ENCODE data around the gene ESYT2. TPM values are rescaled to one million over a fixed set of nuclear protein-coding genes. Genes with fewer than 3 reads are reported as not detected.

The ESYT2 gene
- total RNA-seq, 1 donor from 2014 or later, result 60.9 TPM

DNA sequence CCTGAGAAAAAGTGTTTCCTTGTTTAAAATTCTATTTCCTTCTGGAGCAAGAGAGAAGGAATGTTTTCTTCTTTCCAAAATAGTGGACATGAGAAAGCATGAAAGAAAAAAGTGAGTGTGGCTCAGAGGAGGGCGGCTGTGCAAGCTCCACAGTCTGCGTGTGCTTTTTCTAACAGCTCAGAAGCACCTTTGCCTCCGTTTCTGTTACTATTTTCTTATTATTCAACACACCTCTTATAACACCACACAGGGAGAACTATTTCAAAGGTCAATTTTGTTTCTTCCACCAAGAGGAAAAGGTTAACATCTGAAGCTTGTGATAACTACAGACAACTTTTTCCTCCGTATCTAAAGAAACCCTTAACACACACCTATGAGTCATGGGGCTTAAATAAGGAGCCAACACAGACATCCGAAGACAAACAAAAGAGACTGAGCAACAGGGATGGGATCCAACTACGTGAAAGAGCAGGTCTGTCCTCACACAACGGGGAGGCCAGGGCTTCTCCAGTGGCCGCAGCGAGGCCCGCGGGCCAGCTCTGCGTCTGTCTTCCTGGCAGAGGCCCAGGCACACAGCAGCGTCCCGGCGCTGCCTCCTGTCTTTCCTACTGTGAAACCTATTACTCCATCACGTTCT lies 88.5 kb downstream of the ESYT2 start:
- Histone ChIP-seq H3K4me3 (ENCODE audit: insufficient read depth, low read depth, low read length) (no peak overlapping the region), H3K9me3 (ENCODE audit: insufficient read depth, low read depth, low read length) (no peaks in the 10 kb centered on the region), H2AFZ (ENCODE audit: low read depth, low read length) (no peak overlapping the region), H3K4me1 (ENCODE audit: insufficient read depth, low read length) (peaks cover 23% of the 10 kb centered on the region), H3K27me3 (ENCODE audit: insufficient read depth, low read length) (no peaks in the 10 kb centered on the region), H3K36me3 (ENCODE audit: insufficient read depth, low read length) (peaks cover 12% of the 10 kb centered on the region), H3K4me2 (ENCODE audit: low read length) (peak overlapping the region; percentile 69), H4K20me1 (ENCODE audit: insufficient read depth, low read length) (no peaks in the 10 kb centered on the region), H3K27ac (ENCODE audit: low read depth, low read length) (peak overlapping the region; percentile 76), H3K9ac (ENCODE audit: low read length) (peak overlapping the region; percentile 52), H3K79me2 (ENCODE audit: insufficient read depth, low read length) (peaks cover 3% of the 10 kb centered on the region)
- Mint-ChIP-seq H3K36me3 (ENCODE audit: low read depth, unreplicated experiment) (peaks cover 16% of the 10 kb centered on the region), H3K9me3 (ENCODE audit: unreplicated experiment) (no peaks in the 10 kb centered on the region), H3K27me3 (ENCODE audit: low read depth, unreplicated experiment) (no peaks in the 10 kb centered on the region), H3K4me1 (ENCODE audit: low read depth, unreplicated experiment) (peaks cover 25% of the 10 kb centered on the region), H3K4me3 (ENCODE audit: unreplicated experiment) (peak overlapping the region; percentile 67), H3K27ac (ENCODE audit: unreplicated experiment) (peak overlapping the region; percentile 87)
- no peak for TF ChIP-seq EZH2 (IDR thresholded peaks at IDR 0.05; ENCODE audit: insufficient read depth, low read length)
- TF ChIP-seq, protein P1, sequence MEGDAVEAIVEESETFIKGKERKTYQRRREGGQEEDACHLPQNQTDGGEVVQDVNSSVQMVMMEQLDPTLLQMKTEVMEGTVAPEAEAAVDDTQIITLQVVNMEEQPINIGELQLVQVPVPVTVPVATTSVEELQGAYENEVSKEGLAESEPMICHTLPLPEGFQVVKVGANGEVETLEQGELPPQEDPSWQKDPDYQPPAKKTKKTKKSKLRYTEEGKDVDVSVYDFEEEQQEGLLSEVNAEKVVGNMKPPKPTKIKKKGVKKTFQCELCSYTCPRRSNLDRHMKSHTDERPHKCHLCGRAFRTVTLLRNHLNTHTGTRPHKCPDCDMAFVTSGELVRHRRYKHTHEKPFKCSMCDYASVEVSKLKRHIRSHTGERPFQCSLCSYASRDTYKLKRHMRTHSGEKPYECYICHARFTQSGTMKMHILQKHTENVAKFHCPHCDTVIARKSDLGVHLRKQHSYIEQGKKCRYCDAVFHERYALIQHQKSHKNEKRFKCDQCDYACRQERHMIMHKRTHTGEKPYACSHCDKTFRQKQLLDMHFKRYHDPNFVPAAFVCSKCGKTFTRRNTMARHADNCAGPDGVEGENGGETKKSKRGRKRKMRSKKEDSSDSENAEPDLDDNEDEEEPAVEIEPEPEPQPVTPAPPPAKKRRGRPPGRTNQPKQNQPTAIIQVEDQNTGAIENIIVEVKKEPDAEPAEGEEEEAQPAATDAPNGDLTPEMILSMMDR (IDR thresholded peaks at IDR 0.05; ENCODE audit: insufficient read depth, low read depth, low read length), result no peak
- DNase-seq (ENCODE audit: low read depth), result peak; percentile 97
- no peak for FAIRE-seq

- Histone ChIP-seq H3K79me2 (ENCODE audit: insufficient read depth, low read length) (peaks cover 3% of the 10 kb centered on the region), H3K9me3 (ENCODE audit: insufficient read depth, low read depth, low read length) (no peaks in the 10 kb centered on the region), H2AFZ (ENCODE audit: low read depth, low read length) (no peak overlapping the region), H3K36me3 (ENCODE audit: insufficient read depth, low read length) (peaks cover 17% of the 10 kb centered on the region), H3K9ac (ENCODE audit: low read length) (peak overlapping the region; percentile 52), H3K4me3 (ENCODE audit: insufficient read depth, low read depth, low read length) (peak overlapping the region; percentile 15), H4K20me1 (ENCODE audit: insufficient read depth, low read length) (no peaks in the 10 kb centered on the region), H3K27ac (ENCODE audit: low read depth, low read length) (peak overlapping the region; percentile 76), H3K4me2 (ENCODE audit: low read length) (peak overlapping the region; percentile 69), H3K27me3 (ENCODE audit: insufficient read depth, low read length) (no peaks in the 10 kb centered on the region), H3K4me1 (ENCODE audit: insufficient read depth, low read length) (peaks cover 23% of the 10 kb centered on the region)
- peak; percentile 20 for FAIRE-seq
- Mint-ChIP-seq H3K27ac (ENCODE audit: unreplicated experiment) (peak overlapping the region; percentile 87), H3K9me3 (ENCODE audit: unreplicated experiment) (no peaks in the 10 kb centered on the region), H3K27me3 (ENCODE audit: low read depth, unreplicated experiment) (no peaks in the 10 kb centered on the region), H3K4me3 (ENCODE audit: unreplicated experiment) (peak overlapping the region; percentile 67), H3K4me1 (ENCODE audit: low read depth, unreplicated experiment) (peaks cover 30% of the 10 kb centered on the region), H3K36me3 (ENCODE audit: low read depth, unreplicated experiment) (peaks cover 19% of the 10 kb centered on the region)
- peak; percentile 94 for DNase-seq (ENCODE audit: low read depth)
- TF ChIP-seq, protein P1 (IDR thresholded peaks at IDR 0.05; ENCODE audit: insufficient read depth, low read depth, low read length), result no peak
- TF ChIP-seq EZH2 (IDR thresholded peaks at IDR 0.05; ENCODE audit: insufficient read depth, low read length), result no peak
Observed at GRCh38 chr7:158740013-158740656, 89.2 kb downstream of the ESYT2 start.

DNA sequence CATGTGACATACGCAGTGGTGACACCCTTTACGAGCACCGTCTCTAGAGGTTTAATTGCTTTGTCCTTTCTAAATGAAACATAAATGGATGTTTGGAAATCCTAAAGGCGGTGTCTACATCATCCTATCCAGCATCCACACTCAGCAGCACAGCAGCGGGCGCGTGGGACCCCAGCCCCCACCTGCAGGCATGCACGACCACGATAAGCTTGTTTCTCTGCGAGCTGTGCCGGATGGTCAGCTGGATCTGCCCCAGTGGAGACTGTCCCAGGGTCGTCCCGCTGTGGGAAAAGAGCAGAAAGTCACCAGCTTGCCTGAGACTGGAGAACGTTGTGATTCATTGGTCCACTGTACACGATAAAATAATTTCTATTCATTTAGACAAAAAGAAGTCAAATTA lies 90.5 kb downstream of the ESYT2 start:
- H3K4me2 ChIP-seq (ENCODE audit: low read length), result no peak overlapping the region
- peaks cover 24% of the 10 kb centered on the region for H3K36me3 ChIP-seq (ENCODE audit: insufficient read depth, low read length)
- H4K20me1 ChIP-seq (ENCODE audit: insufficient read depth, low read length), result no peaks in the 10 kb centered on the region
- H3K9me3 Mint-ChIP-seq (ENCODE audit: unreplicated experiment), result no peaks in the 10 kb centered on the region
- peaks cover 34% of the 10 kb centered on the region for H3K4me1 Mint-ChIP-seq (ENCODE audit: low read depth, unreplicated experiment)
- DNase-seq (ENCODE audit: low read depth), result no peak
- H3K79me2 ChIP-seq (ENCODE audit: insufficient read depth, low read length), result peaks cover 3% of the 10 kb centered on the region
- H3K27ac ChIP-seq (ENCODE audit: low read depth, low read length), result no peak overlapping the region
- peak overlapping the region; percentile 3 for H3K4me3 Mint-ChIP-seq (ENCODE audit: unreplicated experiment)
- H3K9ac ChIP-seq (ENCODE audit: low read length), result no peak overlapping the region
- H3K4me3 ChIP-seq (ENCODE audit: insufficient read depth, low read depth, low read length), result no peak overlapping the region
- peak overlapping the region; percentile 71 for H3K27ac Mint-ChIP-seq (ENCODE audit: unreplicated experiment)
- no peaks in the 10 kb centered on the region for H3K9me3 ChIP-seq (ENCODE audit: insufficient read depth, low read depth, low read length)
- H3K4me1 ChIP-seq (ENCODE audit: insufficient read depth, low read length), result peaks cover 23% of the 10 kb centered on the region
- TF ChIP-seq, protein P1 (IDR thresholded peaks at IDR 0.05; ENCODE audit: insufficient read depth, low read depth, low read length), result no peak
- TF ChIP-seq EZH2 (IDR thresholded peaks at IDR 0.05; ENCODE audit: insufficient read depth, low read length), result no peak
- peaks cover 25% of the 10 kb centered on the region for H3K36me3 Mint-ChIP-seq (ENCODE audit: low read depth, unreplicated experiment)
- H2AFZ ChIP-seq (ENCODE audit: low read depth, low read length), result no peak overlapping the region
- H3K27me3 ChIP-seq (ENCODE audit: insufficient read depth, low read length), result no peaks in the 10 kb centered on the region
- no peaks in the 10 kb centered on the region for H3K27me3 Mint-ChIP-seq (ENCODE audit: low read depth, unreplicated experiment)
- no peak for FAIRE-seq

Data from astrocyte (in vitro differentiated cells and primary cell).